ENCODE data around the gene PWWP2B.

DNA sequence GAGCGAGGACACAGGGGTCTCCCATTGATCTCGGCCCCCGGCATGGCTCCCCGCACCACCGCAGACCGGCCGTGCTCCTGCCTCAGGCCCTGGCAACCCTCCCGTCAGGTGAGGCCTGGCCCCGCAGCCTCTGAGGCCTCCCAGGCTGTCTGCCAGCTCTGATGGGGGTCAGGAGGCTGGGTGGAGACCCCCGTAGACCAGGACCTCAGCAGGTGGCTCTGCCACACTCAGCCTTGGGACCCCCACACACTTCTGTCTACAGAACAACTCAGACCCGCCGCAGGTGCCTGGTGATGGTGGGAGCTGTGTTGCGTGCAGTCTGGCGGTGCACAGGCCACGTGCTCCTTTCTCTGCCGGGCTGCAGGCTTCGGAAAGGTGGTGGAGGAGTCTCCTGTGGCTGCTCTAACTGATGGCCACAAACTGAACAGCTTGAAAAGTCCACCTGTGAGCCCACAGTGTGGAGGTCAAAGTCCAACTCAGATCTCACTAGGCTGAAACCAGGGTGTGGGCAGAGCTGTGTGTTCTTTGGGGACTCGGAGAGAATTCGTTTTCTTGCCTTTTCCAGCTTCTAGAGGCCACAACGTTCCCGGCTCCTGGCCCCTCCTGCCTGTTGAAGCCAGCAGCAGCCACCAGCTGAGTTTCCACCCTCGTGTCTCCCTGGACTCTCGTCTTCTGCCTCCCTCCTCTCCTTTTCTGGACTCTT lies 62.5 kb downstream of the PWWP2B start:
- TF ChIP-seq POLR2AphosphoS5 (IDR thresholded peaks at IDR 0.05; ENCODE audit: low read depth) (no peak), EZH2 (IDR thresholded peaks at IDR 0.05; ENCODE audit: low read depth, unreplicated experiment) (no peak), ZNF331 (CRISPR knock-in tag; IDR thresholded peaks at IDR 0.05; ENCODE audit: low read depth) (no peak), STAT1 (IDR thresholded peaks at IDR 0.05; ENCODE audit: unreplicated experiment) (no peak), JUNB (IDR thresholded peaks at IDR 0.05; ENCODE audit: unreplicated experiment) (no peak), EZH2phosphoT487 (IDR thresholded peaks at IDR 0.05; ENCODE audit: unreplicated experiment) (no peak), NANOG (IDR thresholded peaks at IDR 0.05; ENCODE audit: borderline replicate concordance) (no peak), CREB1 (CRISPR knock-in tag; IDR thresholded peaks at IDR 0.05; ENCODE audit: low read depth) (no peak), ZNF114 (CRISPR knock-in tag; IDR thresholded peaks at IDR 0.05) (no peak)
- TF ChIP-seq, protein P1, sequence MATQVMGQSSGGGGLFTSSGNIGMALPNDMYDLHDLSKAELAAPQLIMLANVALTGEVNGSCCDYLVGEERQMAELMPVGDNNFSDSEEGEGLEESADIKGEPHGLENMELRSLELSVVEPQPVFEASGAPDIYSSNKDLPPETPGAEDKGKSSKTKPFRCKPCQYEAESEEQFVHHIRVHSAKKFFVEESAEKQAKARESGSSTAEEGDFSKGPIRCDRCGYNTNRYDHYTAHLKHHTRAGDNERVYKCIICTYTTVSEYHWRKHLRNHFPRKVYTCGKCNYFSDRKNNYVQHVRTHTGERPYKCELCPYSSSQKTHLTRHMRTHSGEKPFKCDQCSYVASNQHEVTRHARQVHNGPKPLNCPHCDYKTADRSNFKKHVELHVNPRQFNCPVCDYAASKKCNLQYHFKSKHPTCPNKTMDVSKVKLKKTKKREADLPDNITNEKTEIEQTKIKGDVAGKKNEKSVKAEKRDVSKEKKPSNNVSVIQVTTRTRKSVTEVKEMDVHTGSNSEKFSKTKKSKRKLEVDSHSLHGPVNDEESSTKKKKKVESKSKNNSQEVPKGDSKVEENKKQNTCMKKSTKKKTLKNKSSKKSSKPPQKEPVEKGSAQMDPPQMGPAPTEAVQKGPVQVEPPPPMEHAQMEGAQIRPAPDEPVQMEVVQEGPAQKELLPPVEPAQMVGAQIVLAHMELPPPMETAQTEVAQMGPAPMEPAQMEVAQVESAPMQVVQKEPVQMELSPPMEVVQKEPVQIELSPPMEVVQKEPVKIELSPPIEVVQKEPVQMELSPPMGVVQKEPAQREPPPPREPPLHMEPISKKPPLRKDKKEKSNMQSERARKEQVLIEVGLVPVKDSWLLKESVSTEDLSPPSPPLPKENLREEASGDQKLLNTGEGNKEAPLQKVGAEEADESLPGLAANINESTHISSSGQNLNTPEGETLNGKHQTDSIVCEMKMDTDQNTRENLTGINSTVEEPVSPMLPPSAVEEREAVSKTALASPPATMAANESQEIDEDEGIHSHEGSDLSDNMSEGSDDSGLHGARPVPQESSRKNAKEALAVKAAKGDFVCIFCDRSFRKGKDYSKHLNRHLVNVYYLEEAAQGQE (IDR thresholded peaks at IDR 0.05; ENCODE audit: unreplicated experiment): no peak
- TF ChIP-seq, protein P2, sequence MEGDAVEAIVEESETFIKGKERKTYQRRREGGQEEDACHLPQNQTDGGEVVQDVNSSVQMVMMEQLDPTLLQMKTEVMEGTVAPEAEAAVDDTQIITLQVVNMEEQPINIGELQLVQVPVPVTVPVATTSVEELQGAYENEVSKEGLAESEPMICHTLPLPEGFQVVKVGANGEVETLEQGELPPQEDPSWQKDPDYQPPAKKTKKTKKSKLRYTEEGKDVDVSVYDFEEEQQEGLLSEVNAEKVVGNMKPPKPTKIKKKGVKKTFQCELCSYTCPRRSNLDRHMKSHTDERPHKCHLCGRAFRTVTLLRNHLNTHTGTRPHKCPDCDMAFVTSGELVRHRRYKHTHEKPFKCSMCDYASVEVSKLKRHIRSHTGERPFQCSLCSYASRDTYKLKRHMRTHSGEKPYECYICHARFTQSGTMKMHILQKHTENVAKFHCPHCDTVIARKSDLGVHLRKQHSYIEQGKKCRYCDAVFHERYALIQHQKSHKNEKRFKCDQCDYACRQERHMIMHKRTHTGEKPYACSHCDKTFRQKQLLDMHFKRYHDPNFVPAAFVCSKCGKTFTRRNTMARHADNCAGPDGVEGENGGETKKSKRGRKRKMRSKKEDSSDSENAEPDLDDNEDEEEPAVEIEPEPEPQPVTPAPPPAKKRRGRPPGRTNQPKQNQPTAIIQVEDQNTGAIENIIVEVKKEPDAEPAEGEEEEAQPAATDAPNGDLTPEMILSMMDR (conservative IDR thresholded peaks at IDR 0.05; ENCODE audit: low read depth in 2 of 2): no peak
- TF ChIP-seq, protein P3, sequence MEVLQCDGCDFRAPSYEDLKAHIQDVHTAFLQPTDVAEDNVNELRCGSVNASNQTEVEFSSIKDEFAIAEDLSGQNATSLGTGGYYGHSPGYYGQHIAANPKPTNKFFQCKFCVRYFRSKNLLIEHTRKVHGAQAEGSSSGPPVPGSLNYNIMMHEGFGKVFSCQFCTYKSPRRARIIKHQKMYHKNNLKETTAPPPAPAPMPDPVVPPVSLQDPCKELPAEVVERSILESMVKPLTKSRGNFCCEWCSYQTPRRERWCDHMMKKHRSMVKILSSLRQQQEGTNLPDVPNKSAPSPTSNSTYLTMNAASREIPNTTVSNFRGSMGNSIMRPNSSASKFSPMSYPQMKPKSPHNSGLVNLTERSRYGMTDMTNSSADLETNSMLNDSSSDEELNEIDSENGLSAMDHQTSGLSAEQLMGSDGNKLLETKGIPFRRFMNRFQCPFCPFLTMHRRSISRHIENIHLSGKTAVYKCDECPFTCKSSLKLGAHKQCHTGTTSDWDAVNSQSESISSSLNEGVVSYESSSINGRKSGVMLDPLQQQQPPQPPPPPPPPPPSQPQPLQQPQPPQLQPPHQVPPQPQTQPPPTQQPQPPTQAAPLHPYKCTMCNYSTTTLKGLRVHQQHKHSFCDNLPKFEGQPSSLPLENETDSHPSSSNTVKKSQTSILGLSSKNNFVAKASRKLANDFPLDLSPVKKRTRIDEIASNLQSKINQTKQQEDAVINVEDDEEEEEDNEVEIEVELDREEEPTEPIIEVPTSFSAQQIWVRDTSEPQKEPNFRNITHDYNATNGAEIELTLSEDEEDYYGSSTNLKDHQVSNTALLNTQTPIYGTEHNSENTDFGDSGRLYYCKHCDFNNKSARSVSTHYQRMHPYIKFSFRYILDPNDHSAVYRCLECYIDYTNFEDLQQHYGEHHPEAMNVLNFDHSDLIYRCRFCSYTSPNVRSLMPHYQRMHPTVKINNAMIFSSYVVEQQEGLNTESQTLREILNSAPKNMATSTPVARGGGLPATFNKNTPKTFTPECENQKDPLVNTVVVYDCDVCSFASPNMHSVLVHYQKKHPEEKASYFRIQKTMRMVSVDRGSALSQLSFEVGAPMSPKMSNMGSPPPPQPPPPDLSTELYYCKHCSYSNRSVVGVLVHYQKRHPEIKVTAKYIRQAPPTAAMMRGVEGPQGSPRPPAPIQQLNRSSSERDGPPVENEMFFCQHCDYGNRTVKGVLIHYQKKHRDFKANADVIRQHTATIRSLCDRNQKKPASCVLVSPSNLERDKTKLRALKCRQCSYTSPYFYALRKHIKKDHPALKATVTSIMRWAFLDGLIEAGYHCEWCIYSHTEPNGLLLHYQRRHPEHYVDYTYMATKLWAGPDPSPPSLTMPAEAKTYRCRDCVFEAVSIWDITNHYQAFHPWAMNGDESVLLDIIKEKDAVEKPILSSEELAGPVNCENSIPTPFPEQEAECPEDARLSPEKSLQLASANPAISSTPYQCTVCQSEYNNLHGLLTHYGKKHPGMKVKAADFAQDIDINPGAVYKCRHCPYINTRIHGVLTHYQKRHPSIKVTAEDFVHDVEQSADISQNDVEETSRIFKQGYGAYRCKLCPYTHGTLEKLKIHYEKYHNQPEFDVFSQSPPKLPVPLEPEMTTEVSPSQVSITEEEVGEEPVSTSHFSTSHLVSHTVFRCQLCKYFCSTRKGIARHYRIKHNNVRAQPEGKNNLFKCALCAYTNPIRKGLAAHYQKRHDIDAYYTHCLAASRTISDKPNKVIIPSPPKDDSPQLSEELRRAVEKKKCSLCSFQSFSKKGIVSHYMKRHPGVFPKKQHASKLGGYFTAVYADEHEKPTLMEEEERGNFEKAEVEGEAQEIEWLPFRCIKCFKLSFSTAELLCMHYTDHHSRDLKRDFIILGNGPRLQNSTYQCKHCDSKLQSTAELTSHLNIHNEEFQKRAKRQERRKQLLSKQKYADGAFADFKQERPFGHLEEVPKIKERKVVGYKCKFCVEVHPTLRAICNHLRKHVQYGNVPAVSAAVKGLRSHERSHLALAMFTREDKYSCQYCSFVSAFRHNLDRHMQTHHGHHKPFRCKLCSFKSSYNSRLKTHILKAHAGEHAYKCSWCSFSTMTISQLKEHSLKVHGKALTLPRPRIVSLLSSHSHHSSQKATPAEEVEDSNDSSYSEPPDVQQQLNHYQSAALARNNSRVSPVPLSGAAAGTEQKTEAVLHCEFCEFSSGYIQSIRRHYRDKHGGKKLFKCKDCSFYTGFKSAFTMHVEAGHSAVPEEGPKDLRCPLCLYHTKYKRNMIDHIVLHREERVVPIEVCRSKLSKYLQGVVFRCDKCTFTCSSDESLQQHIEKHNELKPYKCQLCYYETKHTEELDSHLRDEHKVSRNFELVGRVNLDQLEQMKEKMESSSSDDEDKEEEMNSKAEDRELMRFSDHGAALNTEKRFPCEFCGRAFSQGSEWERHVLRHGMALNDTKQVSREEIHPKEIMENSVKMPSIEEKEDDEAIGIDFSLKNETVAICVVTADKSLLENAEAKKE (CRISPR knock-in tag; IDR thresholded peaks at IDR 0.05): no peak
- TF ChIP-seq, protein P4, sequence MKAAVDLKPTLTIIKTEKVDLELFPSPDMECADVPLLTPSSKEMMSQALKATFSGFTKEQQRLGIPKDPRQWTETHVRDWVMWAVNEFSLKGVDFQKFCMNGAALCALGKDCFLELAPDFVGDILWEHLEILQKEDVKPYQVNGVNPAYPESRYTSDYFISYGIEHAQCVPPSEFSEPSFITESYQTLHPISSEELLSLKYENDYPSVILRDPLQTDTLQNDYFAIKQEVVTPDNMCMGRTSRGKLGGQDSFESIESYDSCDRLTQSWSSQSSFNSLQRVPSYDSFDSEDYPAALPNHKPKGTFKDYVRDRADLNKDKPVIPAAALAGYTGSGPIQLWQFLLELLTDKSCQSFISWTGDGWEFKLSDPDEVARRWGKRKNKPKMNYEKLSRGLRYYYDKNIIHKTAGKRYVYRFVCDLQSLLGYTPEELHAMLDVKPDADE (IDR thresholded peaks at IDR 0.05): no peak
